GM18858 (cell line): ENCODE data around the gene TEDC2.
"Not testable (repeated sequence)": the region's sequence is repeated elsewhere in the genome, so short reads cannot be mapped to it uniquely, and the experiment has no call there.

Experiments used
- ATAC-seq: cut with Tn5 transposase; IDR thresholded peaks from one replicate; pipeline ENCODE4 v1.9.1; 2021; ENCODE audit not compliant: unreplicated experiment

Gene TEDC2, protein sequence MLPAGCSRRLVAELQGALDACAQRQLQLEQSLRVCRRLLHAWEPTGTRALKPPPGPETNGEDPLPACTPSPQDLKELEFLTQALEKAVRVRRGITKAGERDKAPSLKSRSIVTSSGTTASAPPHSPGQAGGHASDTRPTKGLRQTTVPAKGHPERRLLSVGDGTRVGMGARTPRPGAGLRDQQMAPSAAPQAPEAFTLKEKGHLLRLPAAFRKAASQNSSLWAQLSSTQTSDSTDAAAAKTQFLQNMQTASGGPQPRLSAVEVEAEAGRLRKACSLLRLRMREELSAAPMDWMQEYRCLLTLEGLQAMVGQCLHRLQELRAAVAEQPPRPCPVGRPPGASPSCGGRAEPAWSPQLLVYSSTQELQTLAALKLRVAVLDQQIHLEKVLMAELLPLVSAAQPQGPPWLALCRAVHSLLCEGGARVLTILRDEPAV

DNA sequence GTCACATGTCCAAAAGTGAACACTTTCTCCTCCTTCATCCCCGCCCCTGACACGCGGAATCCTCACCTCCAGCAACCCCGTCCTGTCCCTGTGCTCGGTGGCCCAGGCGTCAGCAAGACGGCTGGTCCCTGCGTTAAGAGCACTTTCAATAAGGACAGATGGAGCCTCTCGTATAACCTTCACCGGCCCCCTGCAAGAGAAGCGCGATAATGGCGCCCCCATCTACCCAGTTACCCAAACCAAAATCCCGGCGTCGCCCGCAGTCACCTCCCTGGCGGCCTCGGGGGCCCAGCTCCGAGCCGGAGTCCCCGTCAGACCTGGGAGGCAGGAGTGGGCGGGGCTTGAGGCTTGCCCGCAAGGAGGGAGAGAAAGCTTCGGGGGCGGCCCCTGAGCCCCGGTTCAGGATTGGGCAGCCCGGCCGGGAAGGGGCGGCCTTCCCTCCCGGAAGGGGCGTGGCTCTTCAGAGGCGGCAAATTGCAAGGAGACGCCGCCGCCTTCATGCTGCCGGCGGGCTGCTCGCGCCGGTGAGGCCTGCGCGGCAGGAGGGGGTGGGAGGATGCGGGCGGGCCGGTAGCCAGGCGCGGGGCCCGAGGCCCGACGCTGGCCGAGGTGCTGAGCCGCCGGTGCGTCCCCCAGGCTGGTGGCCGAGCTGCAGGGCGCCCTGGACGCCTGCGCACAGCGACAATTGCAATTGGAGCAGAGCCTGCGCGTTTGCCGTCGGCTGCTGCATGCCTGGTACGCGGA, at the start of gene TEDC2:
TEDC2 (plus strand) TSS at position 463 of the 744 bp plus-strand sequence; CDS start at position 499, 36 bp downstream.
- peak; percentile 87 for ATAC-seq

DNA sequence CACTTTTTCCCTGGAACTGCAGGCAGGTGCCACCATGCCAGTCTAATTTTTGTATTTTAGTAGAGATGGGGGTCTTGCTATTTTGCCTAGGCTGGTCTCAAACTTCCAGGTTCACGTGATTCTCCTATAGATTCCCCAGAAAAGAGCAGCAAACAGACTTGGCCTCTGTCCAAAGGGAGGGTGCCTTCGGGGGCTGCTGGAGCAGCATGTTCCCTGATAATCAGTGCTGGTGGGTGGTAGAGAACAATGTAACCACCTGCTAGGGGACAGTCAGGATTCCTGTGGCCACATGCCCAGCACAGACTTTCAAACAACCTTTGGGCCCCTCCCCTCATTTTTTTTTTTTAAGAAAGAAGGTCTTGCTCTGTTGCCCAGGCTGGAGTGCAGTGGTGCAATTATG, 44.8 kb upstream of the TEDC2 start:
- ATAC-seq, result no peak

DNA sequence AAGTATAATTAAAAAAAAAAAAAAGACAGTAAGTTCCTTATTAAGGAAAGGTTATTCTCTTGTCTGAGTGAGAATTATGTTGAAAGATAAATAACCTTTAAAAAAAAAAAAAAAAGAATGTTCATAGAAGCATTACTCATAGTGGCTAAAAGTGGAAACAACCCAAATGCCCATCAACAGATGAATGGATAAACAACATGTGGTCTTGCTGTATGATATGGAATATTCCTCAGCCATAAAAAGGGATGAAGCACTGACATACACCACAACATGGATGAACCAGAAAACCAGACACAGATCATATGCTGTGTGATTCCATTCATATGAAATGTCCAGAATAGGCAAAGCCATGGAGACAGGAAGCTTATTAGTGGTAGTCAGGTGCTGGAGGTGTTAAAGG, 39.9 kb upstream of the TEDC2 start:
- no peak for ATAC-seq

DNA sequence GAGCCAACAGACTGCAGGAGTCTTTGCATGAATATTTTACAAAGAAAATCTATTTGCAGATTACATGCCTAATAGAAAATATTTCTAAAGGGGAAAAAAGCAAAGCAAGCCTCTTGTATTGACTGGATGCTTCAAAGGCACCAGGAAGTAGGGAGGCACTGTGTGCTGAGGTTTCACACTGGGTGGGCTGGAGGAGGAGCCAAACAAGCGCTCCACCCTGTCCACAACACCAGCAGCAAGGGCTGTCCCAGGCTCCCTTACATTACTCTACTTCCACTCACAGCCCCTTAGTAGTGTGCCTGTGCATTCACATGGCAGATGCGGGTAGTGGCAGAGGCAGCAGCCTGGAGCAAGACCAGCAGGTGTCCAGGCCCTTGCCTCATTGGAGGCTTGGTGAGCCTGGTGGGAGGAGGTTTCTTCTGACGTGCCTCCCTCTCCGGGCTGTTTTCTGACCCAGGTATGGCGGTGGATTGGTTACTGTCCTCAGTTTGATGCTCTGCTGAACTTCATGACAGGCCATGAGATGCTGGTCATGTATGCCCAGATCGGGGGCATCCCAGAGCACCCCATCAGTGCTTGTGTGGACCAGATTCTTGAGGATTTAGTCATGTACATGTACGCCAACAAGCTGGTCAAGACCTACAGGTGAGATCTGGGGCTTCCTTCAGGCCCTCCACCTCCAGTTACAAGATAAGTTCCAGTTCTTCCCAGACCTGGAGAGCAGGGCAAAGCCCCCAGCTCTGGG, 37.6 kb upstream of the TEDC2 start:
- ATAC-seq, result no peak

DNA sequence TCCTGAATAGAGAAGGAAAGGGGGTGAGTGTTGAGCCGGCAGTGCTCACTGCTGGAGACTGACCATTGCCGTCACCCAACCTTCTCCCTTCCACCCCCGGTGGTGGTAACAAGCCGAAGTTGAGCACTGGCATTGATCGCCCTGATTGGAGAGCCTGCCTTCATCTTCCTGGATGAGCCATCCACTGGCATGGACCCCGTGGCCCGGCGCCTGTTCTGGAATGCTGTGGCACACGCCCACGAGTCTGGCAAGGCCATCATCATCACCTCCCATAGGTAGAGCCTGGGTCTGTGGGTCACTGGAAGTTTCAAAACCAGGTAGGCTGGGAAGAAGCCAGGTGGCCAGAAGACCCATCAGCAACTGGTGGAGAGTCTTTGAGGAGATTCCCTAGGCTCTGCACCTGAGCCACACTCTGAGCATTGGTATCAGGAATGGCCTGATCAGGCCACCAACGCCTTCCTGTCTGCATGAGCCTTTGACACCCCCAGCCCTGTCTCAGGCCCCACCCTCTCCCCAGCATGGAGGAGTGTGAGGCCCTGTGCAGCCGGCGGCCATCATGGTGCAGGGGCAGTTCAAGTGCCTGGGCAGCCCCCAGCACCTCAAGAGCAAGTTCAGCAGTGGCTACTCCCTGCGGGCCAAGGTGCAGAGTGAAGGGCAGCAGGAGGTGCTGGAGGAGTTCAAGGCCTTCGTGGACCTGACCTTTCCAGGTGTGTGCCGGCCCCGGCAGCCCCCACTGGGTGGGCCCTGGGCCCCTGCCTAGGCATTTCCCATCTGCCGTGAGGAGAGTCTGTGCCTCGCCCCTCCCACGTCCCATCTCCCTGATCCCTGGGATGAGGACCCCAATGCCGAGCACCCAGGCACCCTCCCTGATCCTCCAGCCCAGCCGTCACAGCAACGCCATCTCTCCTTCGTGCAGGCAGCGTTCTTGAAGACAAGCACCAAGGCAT, 35.6 kb upstream of the TEDC2 start:
- ATAC-seq, result no peak

DNA sequence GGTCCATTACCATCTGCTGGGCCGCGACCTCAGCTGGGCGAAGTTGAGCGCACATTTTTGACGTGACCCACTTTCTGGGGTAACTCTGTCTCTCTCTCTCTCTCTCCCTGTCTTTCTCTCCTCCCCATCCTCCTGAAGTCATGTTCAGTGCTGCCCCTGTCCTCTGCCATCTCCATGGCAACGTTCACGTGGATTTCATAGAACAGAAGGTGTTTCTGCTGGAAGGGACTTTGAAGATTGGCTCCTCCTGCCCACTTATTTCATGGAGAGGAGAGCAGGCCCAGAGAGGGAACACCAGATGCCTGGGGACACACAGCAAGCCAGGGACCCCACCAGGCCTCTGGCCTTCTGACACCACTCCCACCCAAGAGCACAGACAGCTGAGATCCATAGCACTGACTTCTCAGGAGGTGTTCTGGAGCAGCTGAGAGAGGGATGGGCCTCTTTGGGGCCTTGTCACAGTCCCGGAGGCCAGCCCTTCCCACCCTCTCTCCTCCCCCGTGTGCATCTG, 34.8 kb upstream of the TEDC2 start:
- ATAC-seq, result no peak

DNA sequence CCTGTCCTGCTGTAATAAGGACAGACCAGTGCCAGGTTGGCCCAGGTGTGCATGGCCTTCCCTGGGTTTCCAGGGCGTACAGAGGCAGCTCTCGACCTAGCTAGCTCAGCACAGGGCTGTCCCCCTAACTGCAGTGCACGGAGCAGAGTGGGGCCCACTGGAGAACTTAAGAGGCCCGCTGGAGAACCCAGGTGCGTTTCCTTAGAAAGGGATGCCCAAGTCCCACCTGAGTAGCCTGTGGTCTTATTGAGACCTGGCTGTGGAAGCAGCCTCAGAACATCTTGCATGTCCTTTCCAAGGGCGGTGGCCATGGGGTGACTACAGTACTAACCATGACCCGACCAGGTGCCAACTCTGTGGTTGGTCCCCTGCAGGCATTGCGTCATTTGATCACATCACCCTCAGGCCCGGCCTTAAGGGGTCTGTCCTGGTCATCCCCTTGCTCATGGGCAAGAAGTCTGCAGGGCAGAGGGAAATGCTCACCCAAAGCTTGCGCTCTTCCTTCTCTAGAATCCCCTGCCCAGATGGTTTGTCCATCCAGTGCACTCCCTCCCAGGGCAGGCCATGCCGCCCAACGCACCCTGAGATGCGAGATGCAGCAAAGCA, 34.0 kb upstream of the TEDC2 start:
- ATAC-seq, result no peak

DNA sequence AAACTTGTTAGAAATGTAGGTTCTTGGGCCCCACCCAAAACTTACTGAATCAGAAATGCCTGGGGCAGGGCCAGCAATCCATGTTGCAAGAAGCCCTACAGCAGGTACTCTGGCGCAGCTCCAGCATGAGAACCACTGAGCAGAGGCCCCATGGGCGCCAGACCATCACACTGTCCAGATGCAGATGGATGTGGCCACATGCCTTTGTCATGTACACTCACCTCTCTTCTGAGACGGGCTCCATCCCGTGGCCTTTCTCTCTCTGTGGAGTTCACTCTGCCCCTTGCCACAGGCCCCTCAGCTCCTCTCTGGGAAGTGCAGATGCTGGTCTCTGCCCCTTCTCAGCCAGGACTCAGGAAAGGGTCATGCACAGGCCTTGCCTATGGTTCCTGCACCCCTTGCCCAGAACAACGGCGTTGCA, 33.0 kb upstream of the TEDC2 start:
- no peak for ATAC-seq

DNA sequence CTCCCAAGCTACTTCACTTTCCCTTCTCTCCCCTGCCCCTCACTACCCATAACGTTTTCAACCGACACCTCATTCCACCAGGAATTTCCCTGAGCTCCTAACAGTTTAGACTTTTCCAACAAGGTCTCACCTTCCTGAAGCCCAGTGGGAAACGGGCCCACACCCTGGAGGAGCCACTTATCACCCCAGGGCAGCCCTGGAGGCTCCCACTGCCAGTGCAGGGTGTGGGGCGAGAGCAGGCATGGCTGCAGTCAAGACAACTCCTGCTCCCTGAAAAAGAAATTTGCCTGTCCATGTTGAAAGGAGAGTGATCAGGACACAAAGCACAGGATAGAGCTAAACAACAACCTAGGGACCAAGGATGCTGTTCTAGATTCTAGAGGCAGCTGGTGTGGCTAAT, 32.4 kb upstream of the TEDC2 start:
- no peak for ATAC-seq

DNA sequence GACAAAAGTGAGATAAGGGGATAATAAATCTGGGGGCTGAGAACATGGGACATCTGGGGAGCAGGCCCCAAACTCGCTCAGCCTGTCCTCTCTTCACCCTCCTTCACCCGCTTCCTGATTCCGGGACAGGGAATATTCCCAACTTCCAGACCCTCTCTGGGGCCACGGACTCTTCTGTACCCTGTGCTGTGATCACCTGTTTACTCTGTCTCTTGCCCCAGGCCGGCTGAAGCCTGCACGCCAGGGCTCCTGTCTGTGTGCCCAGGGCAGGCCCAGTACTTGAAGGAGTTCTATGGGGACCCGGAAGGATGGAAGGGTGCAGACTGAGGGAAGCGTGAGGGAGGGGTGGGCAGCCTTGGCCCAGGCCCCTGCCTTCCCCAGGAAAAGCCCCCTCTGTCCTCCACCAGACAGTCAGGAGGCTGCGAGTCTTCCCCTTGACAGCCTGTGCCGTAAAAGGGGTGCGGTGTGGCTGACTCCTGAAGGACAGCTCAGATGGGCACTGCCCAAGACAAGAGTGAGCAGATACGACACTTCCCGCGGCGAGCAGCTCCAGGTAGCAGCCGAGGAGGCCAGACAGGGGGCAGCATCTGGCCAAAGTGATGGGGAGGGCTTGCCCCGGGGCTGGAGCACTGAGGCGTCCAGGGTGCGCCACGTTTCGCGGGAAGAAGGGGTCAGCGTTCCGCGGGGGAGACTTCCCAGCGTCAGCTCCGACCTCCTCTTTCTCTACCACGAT, 31.7 kb upstream of the TEDC2 start:
- ATAC-seq, result no peak

DNA sequence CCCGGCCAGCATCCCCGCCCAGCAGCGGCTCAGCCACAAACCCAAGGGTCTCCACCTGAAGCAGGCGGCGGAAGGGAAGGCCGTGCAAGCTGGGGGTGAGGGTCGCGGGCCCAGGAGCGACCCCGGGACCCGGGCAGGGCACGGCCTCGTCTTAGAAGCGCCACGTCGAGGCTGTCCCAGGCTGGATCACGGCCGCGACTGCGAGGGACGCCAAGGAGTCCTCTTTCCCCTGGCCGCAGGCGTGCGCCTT, 31.2 kb upstream of the TEDC2 start:
- ATAC-seq, result peak; percentile 12

DNA sequence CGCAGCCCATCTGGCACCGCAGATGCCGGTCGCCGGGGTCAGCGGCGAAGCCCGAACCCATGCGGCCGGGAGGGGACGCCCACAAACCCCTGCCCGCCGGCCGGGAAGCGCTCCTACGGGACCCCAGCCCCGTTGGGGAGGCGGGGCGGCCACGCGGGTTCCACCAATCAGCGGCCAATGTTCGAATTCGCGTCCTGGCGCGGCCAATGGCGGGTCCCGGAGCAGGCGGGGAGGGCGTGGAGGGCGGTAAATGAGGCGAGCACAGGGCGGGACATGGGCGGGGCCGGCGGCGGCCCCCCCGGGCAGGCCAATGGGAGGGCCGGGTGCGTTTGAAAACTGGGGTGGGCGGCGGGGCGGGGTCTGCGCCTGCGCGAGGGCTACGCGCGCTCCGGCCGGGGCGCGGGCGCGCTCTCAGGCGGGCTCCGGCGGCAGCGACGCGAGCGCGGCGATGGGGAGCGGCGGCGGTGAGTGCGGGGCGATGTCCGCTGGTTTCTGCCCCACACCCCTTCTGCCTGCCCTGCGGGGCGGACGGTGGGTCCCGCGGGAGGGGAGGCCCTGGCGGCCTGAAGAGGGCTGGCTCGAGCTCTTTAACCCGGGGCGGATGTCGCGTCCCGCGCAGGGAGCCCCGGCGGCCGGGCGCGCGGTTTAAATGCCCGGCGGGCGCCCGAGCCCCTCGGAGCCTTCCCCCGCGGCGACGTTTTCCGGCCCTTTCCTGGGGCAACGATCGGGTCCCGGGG, 30.7 kb upstream of the TEDC2 start, which contains the start of gene CCNF:
CCNF (plus strand) TSS at position 414 of the 737 bp plus-strand sequence; CDS start at position 449, 35 bp downstream.
- ATAC-seq, result peak; percentile 44

DNA sequence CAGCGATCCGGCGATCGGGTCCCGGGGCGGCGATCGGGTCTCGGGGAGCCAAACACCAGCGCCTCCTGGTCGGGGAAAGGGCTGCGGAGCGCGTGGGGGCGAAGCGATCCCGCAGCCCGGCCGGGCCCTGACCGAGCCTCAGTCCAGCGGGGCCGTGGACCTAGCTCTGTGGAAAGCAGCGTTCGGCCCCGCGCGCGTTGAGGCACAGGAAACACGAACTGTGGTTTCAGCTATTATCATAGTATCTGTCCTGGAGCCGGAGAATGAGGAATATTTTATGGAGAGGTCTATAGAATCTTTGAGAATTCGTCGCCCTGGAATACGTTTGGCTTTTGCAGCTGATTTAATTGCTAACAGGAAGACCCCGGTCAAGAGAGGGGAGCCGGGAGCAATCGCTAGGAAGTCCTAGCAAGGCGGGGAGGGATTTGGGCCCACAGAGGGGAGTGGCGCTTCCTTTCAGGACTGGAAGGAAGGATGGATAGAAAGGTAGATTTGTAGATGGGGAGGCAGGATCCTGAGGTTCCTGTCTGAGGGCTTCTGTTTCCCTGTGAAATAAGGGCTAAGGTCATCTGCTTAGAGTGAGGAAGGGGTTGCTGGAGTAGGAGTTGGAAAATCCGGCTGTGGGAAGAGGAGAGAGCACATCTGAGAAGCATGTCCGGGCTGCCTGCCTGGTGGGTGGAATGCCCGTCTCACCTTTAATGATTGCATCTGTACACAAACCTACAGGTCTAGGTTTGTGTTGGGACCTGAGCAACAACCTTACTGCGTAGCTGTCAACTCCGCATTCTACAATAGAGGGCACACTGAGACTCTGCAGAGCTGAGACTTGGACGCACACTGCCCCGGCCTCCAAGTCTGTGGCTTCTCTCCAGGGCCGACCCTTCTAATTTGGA, 29.9 kb upstream of the TEDC2 start:
- ATAC-seq, result no peak

DNA sequence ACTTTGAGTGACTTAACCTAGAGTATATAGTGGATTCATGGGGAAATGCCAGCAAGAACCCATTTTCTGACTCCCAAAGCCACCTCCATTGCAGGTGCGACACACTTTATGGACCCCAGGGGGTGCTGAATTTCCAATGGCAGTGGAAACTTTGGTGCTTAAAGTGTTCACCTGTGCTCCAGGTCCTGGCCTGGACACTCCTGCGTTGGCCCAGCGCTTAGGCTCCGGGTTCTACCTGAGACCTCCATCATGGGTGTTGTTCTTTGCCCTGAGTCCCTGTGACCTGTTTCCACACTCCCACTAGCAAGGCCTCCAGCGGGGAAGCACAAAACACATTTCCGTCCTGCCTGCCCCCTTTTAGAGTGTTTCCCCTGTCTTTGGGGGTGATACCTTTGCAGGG, 27.6 kb upstream of the TEDC2 start:
- no peak for ATAC-seq

DNA sequence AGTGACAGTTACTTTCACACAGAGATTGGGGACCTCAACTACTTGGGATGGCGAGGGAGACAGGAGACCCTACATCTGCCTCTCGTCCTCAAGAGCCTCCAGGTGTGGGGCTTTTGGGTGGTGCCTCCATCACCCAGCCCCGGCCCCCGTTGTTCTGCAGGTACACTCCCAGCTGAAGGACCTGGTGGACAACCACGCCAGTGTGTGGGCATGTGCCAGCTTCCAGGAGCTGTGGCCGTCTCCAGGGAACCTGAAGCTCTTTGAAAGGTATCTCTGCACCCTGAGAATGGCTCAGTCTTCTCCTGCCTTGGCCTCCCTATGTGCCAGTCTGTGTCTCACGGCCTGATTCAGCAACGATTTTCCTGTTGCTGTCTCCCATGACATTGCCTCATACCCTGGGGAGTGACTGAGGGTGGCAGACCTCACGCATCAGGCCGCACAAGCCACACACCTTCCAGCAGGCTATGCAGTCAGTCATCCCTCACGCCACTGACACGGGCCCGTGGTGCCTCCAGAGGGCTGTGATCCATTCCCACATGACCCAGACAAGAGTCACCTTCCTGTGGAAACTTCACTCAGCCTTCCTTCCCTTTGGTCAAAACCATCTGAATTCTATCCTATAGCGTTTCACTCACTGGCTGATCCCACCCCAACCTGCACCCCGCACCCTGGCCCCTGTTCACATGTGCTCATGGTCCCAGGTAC, 27.0 kb upstream of the TEDC2 start:
- no peak for ATAC-seq

DNA sequence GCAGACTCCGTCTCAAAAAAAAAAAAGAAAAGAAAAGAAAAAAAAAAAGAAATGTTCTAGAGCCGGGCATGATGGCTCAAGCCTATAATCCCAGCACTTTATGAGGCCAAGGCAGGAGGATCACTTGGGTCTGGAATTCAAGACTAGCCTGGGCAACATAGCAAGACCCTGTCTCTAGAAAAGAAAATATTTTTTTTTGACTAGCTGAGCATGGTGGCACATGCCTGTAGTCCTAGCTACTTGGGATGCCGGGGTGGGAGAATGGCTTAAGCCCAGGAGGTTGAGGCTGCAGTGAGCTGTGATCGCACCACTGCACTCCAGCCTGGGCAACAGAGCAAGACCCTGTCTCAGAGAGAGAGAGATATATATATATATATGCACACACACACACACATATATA, 24.7 kb upstream of the TEDC2 start:
- not testable (repeated sequence) for ATAC-seq

DNA sequence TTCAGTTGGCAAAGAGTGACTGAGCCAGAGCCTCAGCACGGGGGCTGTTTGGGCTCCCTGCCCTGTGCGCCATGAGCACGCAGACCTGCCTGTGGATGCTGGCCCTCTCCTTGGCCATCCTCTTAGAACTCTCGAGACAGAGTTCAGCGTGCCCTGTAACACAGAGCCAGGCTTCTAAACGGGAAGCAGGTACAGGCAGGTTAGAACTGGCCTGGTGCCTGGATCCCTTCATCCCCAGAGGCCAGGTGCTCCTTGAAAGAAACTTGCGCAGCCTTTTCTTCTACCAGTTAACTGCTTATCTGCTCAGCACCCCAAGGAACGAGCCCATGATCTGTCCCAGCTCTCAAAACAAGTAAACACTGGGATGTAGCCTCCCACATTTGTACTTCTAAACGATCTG, 23.8 kb upstream of the TEDC2 start:
- ATAC-seq, result no peak
